GM23338 (cell line): ENCODE results near the gene RAB4A. TPM values are rescaled to one million over a fixed set of nuclear protein-coding genes. Genes with fewer than 3 reads are reported as not detected.

Source experiments
- ATAC-seq: fragments of 200-7000 bp; cut with Tn5 transposase; 3 replicates; pipeline ENCODE4 v1.9.1; 2020
- DNase-seq: peaks from one replicate; pipeline ENCODE4 v3.0.0-alpha.2; 2015; ENCODE audit warnings: low spot score
- H2AFZ ChIP-seq: fragments of 200-600 bp; sonication (generic); 2 replicates; pipeline ENCODE4 v1.8.0; 2016; ENCODE audit warnings: antibody characterized with exemption, mild to moderate bottlenecking, moderate library complexity
- H3F3A ChIP-seq: fragments of 200-600 bp; sonication (generic); replicated peaks from 2 replicates; pipeline ENCODE4 v1.8.0; 2017; ENCODE audit warnings: antibody characterized with exemption, mixed run types, low read depth
- H3K27ac ChIP-seq: fragments of 200-600 bp; sonication (generic); 2 replicates; pipeline ENCODE4 v1.6.1; 2016; ENCODE audit warnings: low read depth
- H3K27me3 ChIP-seq: fragments of 200-600 bp; sonication (generic); 2 replicates; pipeline ENCODE4 v1.8.0; 2016; ENCODE audit warnings: mild to moderate bottlenecking, mixed run types, moderate library complexity; ENCODE audit not compliant: insufficient read depth
- H3K36me3 ChIP-seq: fragments of 200-600 bp; sonication (generic); 2 replicates; pipeline ENCODE4 v1.8.0; 2016; ENCODE audit warnings: mild to moderate bottlenecking; ENCODE audit not compliant: insufficient read depth
- H3K4me1 ChIP-seq: fragments of 200-600 bp; sonication (generic); 2 replicates; pipeline ENCODE4 v1.8.0; 2016; ENCODE audit warnings: mild to moderate bottlenecking, moderate library complexity; ENCODE audit not compliant: insufficient read depth
- H3K4me2 ChIP-seq: fragments of 200-600 bp; sonication (generic); 2 replicates; pipeline ENCODE4 v1.7.1; 2017; ENCODE audit warnings: mixed run types
- H3K4me3 ChIP-seq: fragments of 200-600 bp; sonication (generic); 2 replicates; pipeline ENCODE4 v1.6.1; 2016; ENCODE audit warnings: mixed run types
- H3K79me2 ChIP-seq: fragments of 200-600 bp; sonication (generic); replicated peaks from 2 replicates; pipeline ENCODE4 v1.8.0; 2017; ENCODE audit warnings: mild to moderate bottlenecking; ENCODE audit not compliant: insufficient read depth
- H3K9me2 ChIP-seq: fragments of 200-600 bp; sonication (generic); 2 replicates; pipeline ENCODE4 v1.8.0; 2017; ENCODE audit not compliant: insufficient read depth
- H4K20me1 ChIP-seq: fragments of 200-600 bp; sonication (generic); replicated peaks from 2 replicates; pipeline ENCODE4 v1.8.0; 2017; ENCODE audit warnings: mild to moderate bottlenecking; ENCODE audit not compliant: insufficient read depth
- H3K27ac Mint-ChIP-seq: 2 replicates; pipeline ENCODE4 v1.8.0; 2020; ENCODE audit warnings: inconsistent platforms, mild to moderate bottlenecking, moderate library complexity, mixed read lengths
- H3K27me3 Mint-ChIP-seq: 3 replicates; pipeline ENCODE4 v1.8.0; 2022; ENCODE audit warnings: low read depth, mild to moderate bottlenecking, moderate library complexity, mixed read lengths, inconsistent platforms; ENCODE audit not compliant: insufficient read depth, poor library complexity
- H3K36me3 Mint-ChIP-seq: 3 replicates; pipeline ENCODE4 v1.8.0; 2021; ENCODE audit warnings: low read depth, mild to moderate bottlenecking, inconsistent platforms, moderate library complexity, mixed read lengths
- H3K4me1 Mint-ChIP-seq: 3 replicates; pipeline ENCODE4 v1.8.0; 2020; ENCODE audit warnings: mild to moderate bottlenecking, inconsistent platforms, mixed read lengths
- H3K4me3 Mint-ChIP-seq: 3 replicates; pipeline ENCODE4 v1.8.0; 2021; ENCODE audit warnings: moderate library complexity, mild to moderate bottlenecking, inconsistent platforms, mixed read lengths
- H3K9me3 Mint-ChIP-seq: 3 replicates; pipeline ENCODE4 v1.8.0; 2020; ENCODE audit warnings: moderate library complexity, mild to moderate bottlenecking, inconsistent platforms, mixed read lengths
- CREB1 ChIP-seq: fragments of 250-450 bp; sonication (Bioruptor Pico); IDR thresholded peaks from 2 replicates; pipeline ENCODE4 v1.5.0; 2020; ENCODE audit warnings: low read depth, mild to moderate bottlenecking, moderate library complexity
- CTCF ChIP-seq, 2 experiments: fragments of 200-600 bp in 1 of 2; sonication (generic) in 1 of 2; conservative IDR thresholded peaks; 2 replicates each; pipeline versions ENCODE4 v1.5.1 to v1.6.1; 2016 to 2017; ENCODE audit warnings: antibody characterized with exemption in 2 of 2, low read depth in 2 of 2, mild to moderate bottlenecking in 2 of 2, moderate library complexity in 1 of 2
- EZH2phosphoT487 ChIP-seq: fragments of 200-600 bp; sonication (generic); IDR thresholded peaks from one replicate; pipeline ENCODE4 v1.8.1; 2018; ENCODE audit warnings: antibody characterized with exemption; ENCODE audit not compliant: unreplicated experiment
- JUNB ChIP-seq: IDR thresholded peaks from one replicate; pipeline ENCODE4 v1.6.1; 2016; ENCODE audit warnings: antibody characterized with exemption; ENCODE audit not compliant: unreplicated experiment
- NANOG ChIP-seq: IDR thresholded peaks from 2 replicates; pipeline ENCODE4 v1.6.1; 2016; ENCODE audit warnings: antibody characterized with exemption, borderline replicate concordance
- POLR2AphosphoS5 ChIP-seq: IDR thresholded peaks from 2 replicates; pipeline ENCODE4 v1.6.1; 2016; ENCODE audit warnings: antibody characterized with exemption, low read depth
- ZNF331 ChIP-seq: fragments of 250-450 bp; sonication (Bioruptor Pico); IDR thresholded peaks from 2 replicates; pipeline ENCODE4 v1.5.0; 2020; ENCODE audit warnings: low read depth, mild to moderate bottlenecking, moderate library complexity
- polyA plus RNA-seq: library from polyadenylated mRNA; unstranded; fragments of >200 nt; fragmentation: Nextera tagmentation; extraction: Ambion mirVana; gene quantifications from 2 replicates; pipeline ENCODE4 v1.2.1, GENCODE V29; 2016
- total RNA-seq: library from RNA; depleted of rRNA; stranded (reverse); fragments of >200 nt; shearing (Covaris generic); gene quantifications from 2 replicates; pipeline ENCODE4 v1.2.3, GENCODE V29; 2014
- TF ChIP-seq, protein P1 (sequence below): fragments of 250-450 bp; sonication (Bioruptor Pico); IDR thresholded peaks from 2 replicates; pipeline ENCODE4 v1.5.0; 2020; ENCODE audit warnings: mild to moderate bottlenecking, moderate library complexity
- TF ChIP-seq, protein P2 (sequence below): IDR thresholded peaks from one replicate; pipeline ENCODE4 v1.6.1; 2018; ENCODE audit warnings: antibody characterized with exemption; ENCODE audit not compliant: unreplicated experiment

RAB4A gene
- total and polyA plus RNA-seq, 2 experiments from 2014 or later = 37.5 to 50.8 TPM

- Mint-ChIP-seq H3K27me3 (peaks cover 12% of the 10 kb centered on the region), H3K9me3 (no peaks in the 10 kb centered on the region), H3K4me3 (peak overlapping the region; percentile 42), H3K36me3 (no peaks in the 10 kb centered on the region), H3K27ac (peak overlapping the region; percentile 89), H3K4me1 (peaks cover 61% of the 10 kb centered on the region)
- Histone ChIP-seq H3K27me3 (no peaks in the 10 kb centered on the region), H3K4me3 (peak overlapping the region; percentile 20; the same call in 1 of the 2 replicates), H3K4me2 (peak overlapping the region; percentile 46), H3K79me2 (no peaks in the 10 kb centered on the region), H3K4me1 (peaks cover 47% of the 10 kb centered on the region), H3K36me3 (no peaks in the 10 kb centered on the region), H3K9me2 (no peaks in the 10 kb centered on the region), H4K20me1 (no peaks in the 10 kb centered on the region), H3K27ac (peak overlapping the region; percentile 92), H2AFZ (no peak overlapping the region), H3F3A (peaks cover 4% of the 10 kb centered on the region; the same call in 1 of the 2 replicates)
- ATAC-seq (peak; percentile 19), DNase-seq (peak; percentile 23)
- TF ChIP-seq ZNF331 = no peak
- TF ChIP-seq, protein P1, sequence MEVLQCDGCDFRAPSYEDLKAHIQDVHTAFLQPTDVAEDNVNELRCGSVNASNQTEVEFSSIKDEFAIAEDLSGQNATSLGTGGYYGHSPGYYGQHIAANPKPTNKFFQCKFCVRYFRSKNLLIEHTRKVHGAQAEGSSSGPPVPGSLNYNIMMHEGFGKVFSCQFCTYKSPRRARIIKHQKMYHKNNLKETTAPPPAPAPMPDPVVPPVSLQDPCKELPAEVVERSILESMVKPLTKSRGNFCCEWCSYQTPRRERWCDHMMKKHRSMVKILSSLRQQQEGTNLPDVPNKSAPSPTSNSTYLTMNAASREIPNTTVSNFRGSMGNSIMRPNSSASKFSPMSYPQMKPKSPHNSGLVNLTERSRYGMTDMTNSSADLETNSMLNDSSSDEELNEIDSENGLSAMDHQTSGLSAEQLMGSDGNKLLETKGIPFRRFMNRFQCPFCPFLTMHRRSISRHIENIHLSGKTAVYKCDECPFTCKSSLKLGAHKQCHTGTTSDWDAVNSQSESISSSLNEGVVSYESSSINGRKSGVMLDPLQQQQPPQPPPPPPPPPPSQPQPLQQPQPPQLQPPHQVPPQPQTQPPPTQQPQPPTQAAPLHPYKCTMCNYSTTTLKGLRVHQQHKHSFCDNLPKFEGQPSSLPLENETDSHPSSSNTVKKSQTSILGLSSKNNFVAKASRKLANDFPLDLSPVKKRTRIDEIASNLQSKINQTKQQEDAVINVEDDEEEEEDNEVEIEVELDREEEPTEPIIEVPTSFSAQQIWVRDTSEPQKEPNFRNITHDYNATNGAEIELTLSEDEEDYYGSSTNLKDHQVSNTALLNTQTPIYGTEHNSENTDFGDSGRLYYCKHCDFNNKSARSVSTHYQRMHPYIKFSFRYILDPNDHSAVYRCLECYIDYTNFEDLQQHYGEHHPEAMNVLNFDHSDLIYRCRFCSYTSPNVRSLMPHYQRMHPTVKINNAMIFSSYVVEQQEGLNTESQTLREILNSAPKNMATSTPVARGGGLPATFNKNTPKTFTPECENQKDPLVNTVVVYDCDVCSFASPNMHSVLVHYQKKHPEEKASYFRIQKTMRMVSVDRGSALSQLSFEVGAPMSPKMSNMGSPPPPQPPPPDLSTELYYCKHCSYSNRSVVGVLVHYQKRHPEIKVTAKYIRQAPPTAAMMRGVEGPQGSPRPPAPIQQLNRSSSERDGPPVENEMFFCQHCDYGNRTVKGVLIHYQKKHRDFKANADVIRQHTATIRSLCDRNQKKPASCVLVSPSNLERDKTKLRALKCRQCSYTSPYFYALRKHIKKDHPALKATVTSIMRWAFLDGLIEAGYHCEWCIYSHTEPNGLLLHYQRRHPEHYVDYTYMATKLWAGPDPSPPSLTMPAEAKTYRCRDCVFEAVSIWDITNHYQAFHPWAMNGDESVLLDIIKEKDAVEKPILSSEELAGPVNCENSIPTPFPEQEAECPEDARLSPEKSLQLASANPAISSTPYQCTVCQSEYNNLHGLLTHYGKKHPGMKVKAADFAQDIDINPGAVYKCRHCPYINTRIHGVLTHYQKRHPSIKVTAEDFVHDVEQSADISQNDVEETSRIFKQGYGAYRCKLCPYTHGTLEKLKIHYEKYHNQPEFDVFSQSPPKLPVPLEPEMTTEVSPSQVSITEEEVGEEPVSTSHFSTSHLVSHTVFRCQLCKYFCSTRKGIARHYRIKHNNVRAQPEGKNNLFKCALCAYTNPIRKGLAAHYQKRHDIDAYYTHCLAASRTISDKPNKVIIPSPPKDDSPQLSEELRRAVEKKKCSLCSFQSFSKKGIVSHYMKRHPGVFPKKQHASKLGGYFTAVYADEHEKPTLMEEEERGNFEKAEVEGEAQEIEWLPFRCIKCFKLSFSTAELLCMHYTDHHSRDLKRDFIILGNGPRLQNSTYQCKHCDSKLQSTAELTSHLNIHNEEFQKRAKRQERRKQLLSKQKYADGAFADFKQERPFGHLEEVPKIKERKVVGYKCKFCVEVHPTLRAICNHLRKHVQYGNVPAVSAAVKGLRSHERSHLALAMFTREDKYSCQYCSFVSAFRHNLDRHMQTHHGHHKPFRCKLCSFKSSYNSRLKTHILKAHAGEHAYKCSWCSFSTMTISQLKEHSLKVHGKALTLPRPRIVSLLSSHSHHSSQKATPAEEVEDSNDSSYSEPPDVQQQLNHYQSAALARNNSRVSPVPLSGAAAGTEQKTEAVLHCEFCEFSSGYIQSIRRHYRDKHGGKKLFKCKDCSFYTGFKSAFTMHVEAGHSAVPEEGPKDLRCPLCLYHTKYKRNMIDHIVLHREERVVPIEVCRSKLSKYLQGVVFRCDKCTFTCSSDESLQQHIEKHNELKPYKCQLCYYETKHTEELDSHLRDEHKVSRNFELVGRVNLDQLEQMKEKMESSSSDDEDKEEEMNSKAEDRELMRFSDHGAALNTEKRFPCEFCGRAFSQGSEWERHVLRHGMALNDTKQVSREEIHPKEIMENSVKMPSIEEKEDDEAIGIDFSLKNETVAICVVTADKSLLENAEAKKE (CRISPR knock-in tag) = 0 out of 2 replicates have a peak, but pooled peaks have one; percentile 1
- 0 out of 2 replicates have a peak, but pooled peaks have one; percentile 8 for TF ChIP-seq POLR2AphosphoS5
Observed at GRCh38 chr1:229229721-229230139, 41.2 kb upstream of the RAB4A start.

- peaks cover 4% of the 10 kb centered on the region; the same call in 1 of the 2 replicates for H3F3A ChIP-seq
- Mint-ChIP-seq H3K27me3 (peaks cover 14% of the 10 kb centered on the region), H3K27ac (peak overlapping the region; percentile 89), H3K9me3 (no peaks in the 10 kb centered on the region), H3K4me1 (peaks cover 65% of the 10 kb centered on the region), H3K36me3 (no peaks in the 10 kb centered on the region), H3K4me3 (peak overlapping the region; percentile 42)
- H3K36me3 ChIP-seq = no peaks in the 10 kb centered on the region
- no peaks in the 10 kb centered on the region for H3K79me2 ChIP-seq
- no peaks in the 10 kb centered on the region for H3K9me2 ChIP-seq
- DNase-seq (peak; percentile 80), ATAC-seq (peak; percentile 44)
- no peaks in the 10 kb centered on the region for H3K27me3 ChIP-seq
- peak overlapping the region; percentile 20; the same call in 1 of the 2 replicates for H3K4me3 ChIP-seq
- H3K4me2 ChIP-seq = peak overlapping the region; percentile 46
- H2AFZ ChIP-seq = no peak overlapping the region
- H4K20me1 ChIP-seq = no peaks in the 10 kb centered on the region
- H3K27ac ChIP-seq = peak overlapping the region; percentile 92
- H3K4me1 ChIP-seq = peaks cover 51% of the 10 kb centered on the region
- TF ChIP-seq JUNB = no peak
- no peak for TF ChIP-seq EZH2phosphoT487
- TF ChIP-seq CTCF (conservative IDR thresholded peaks at IDR 0.05; ENCODE audit: low read depth in 2 of 2) = no peak
- TF ChIP-seq NANOG = no peak
- no peak for TF ChIP-seq ZNF331
- TF ChIP-seq, protein P2, sequence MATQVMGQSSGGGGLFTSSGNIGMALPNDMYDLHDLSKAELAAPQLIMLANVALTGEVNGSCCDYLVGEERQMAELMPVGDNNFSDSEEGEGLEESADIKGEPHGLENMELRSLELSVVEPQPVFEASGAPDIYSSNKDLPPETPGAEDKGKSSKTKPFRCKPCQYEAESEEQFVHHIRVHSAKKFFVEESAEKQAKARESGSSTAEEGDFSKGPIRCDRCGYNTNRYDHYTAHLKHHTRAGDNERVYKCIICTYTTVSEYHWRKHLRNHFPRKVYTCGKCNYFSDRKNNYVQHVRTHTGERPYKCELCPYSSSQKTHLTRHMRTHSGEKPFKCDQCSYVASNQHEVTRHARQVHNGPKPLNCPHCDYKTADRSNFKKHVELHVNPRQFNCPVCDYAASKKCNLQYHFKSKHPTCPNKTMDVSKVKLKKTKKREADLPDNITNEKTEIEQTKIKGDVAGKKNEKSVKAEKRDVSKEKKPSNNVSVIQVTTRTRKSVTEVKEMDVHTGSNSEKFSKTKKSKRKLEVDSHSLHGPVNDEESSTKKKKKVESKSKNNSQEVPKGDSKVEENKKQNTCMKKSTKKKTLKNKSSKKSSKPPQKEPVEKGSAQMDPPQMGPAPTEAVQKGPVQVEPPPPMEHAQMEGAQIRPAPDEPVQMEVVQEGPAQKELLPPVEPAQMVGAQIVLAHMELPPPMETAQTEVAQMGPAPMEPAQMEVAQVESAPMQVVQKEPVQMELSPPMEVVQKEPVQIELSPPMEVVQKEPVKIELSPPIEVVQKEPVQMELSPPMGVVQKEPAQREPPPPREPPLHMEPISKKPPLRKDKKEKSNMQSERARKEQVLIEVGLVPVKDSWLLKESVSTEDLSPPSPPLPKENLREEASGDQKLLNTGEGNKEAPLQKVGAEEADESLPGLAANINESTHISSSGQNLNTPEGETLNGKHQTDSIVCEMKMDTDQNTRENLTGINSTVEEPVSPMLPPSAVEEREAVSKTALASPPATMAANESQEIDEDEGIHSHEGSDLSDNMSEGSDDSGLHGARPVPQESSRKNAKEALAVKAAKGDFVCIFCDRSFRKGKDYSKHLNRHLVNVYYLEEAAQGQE = no peak
- no peak for TF ChIP-seq CREB1 (CRISPR knock-in tag)
Observed at GRCh38 chr1:229230140-229230892, 40.6 kb upstream of the RAB4A start.
